ENCODE data around the gene JAK1.
"Not testable (repeated sequence)": the region's sequence is repeated elsewhere in the genome, so short reads cannot be mapped to it uniquely, and the experiment has no call there.

DNA sequence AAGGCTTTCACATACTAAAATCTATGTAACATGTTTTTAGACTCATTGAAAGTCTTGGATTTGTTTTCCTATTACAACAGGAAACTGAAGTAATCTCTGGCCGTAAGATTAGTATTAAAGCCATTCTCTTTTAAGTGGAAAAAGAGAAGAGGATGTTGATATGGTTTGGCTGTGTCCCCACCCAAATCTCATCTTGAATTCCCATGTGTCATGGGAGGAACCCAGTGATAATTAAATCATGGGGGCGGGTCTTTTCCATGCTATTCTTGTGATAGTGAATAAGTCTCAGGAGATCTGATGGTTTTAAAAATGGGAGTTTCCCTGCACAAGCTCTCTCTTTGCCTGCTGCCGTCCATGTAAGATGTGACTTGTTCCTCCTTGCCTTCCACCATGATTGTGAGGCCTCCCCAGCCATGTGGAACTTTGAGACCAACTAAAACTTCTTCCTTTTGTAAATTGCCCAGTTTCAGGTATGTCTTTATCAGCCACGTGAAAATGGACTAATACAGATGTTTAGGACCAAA lies 32.1 kb upstream of the JAK1 start:
- TF ChIP-seq, protein P1, sequence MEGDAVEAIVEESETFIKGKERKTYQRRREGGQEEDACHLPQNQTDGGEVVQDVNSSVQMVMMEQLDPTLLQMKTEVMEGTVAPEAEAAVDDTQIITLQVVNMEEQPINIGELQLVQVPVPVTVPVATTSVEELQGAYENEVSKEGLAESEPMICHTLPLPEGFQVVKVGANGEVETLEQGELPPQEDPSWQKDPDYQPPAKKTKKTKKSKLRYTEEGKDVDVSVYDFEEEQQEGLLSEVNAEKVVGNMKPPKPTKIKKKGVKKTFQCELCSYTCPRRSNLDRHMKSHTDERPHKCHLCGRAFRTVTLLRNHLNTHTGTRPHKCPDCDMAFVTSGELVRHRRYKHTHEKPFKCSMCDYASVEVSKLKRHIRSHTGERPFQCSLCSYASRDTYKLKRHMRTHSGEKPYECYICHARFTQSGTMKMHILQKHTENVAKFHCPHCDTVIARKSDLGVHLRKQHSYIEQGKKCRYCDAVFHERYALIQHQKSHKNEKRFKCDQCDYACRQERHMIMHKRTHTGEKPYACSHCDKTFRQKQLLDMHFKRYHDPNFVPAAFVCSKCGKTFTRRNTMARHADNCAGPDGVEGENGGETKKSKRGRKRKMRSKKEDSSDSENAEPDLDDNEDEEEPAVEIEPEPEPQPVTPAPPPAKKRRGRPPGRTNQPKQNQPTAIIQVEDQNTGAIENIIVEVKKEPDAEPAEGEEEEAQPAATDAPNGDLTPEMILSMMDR (conservative IDR thresholded peaks at IDR 0.05; ENCODE audit: low read depth, low read length): not testable (repeated sequence)
- TF ChIP-seq EZH2phosphoT487 (IDR thresholded peaks at IDR 0.05; ENCODE audit: borderline replicate concordance, low read length); EZH2 (IDR thresholded peaks at IDR 0.05; ENCODE audit: low read length, unreplicated experiment): not testable (repeated sequence)

Measured in PC-3 (cell line).